ENCODE results near the gene ARHGAP44.

Gene ARHGAP44

GRCh38 chr17:13025258-13025627 lies 235.9 kb downstream of the ARHGAP44 start:
- Histone ChIP-seq H3K4me3 (no peak overlapping the region), H3K27me3 (ENCODE audit: low read depth) (no peaks in the 10 kb centered on the region), H3K9me3 (no peaks in the 10 kb centered on the region), H3K4me1 (peaks cover 7% of the 10 kb centered on the region; the same call in 1 of the 2 replicates), H3K36me3 (replicated peaks) (no peaks in the 10 kb centered on the region)
- DNase-seq (ENCODE audit: low spot score in 2 of 2), result no peak
- in situ Hi-C loops (cut with MboI; ENCODE audit: low sequenced_read_pairs), result no loop called here

GRCh38 chr17:13025687-13026086 lies 236.4 kb downstream of the ARHGAP44 start:
- Histone ChIP-seq H3K4me1 (peaks cover 7% of the 10 kb centered on the region; the same call in 1 of the 2 replicates), H3K9me3 (no peaks in the 10 kb centered on the region), H3K4me3 (no peak overlapping the region), H3K27me3 (ENCODE audit: low read depth) (no peaks in the 10 kb centered on the region), H3K36me3 (replicated peaks) (no peaks in the 10 kb centered on the region)
- in situ Hi-C loops (cut with MboI; ENCODE audit: low sequenced_read_pairs), result no loop called here
- no peak for DNase-seq (ENCODE audit: low spot score in 2 of 2)

- DNase-seq (ENCODE audit: low spot score in 2 of 2), result no peak
These were observed 237.9 kb downstream of the ARHGAP44 start for GRCh38 chr17:13027246-13027645.

GRCh38 chr17:13029340-13029739 lies 240.0 kb downstream of the ARHGAP44 start:
- Histone ChIP-seq H3K4me3 (no peak overlapping the region), H3K9me3 (no peaks in the 10 kb centered on the region), H3K27me3 (ENCODE audit: low read depth) (no peaks in the 10 kb centered on the region), H3K4me1 (peaks cover 3% of the 10 kb centered on the region; the same call in 1 of the 2 replicates), H3K36me3 (replicated peaks) (no peaks in the 10 kb centered on the region)
- DNase-seq (ENCODE audit: low spot score in 2 of 2), result peak in 1 of 2 experiments; percentile 20
- in situ Hi-C loops (cut with MboI; ENCODE audit: low sequenced_read_pairs), result no loop called here

More at GRCh38 chr17:13027246-13027645, 237.9 kb downstream of the ARHGAP44 start:
- Histone ChIP-seq H3K4me1 (peaks cover 7% of the 10 kb centered on the region; the same call in 1 of the 2 replicates), H3K4me3 (no peak overlapping the region), H3K36me3 (replicated peaks) (no peaks in the 10 kb centered on the region), H3K9me3 (no peaks in the 10 kb centered on the region), H3K27me3 (ENCODE audit: low read depth) (no peaks in the 10 kb centered on the region)
- in situ Hi-C loops (cut with MboI; ENCODE audit: low sequenced_read_pairs), result no loop called here

- in situ Hi-C loops (cut with MboI; ENCODE audit: low sequenced_read_pairs), result no loop called here
- no peaks in the 10 kb centered on the region for H3K36me3 ChIP-seq (replicated peaks)
- DNase-seq (ENCODE audit: low spot score in 2 of 2), result no peak
These were observed 240.8 kb downstream of the ARHGAP44 start for GRCh38 chr17:13030056-13030455.

GRCh38 chr17:13030459-13031300 lies 241.4 kb downstream of the ARHGAP44 start:
- no peak overlapping the region for H3K4me3 ChIP-seq
- H3K36me3 ChIP-seq (replicated peaks), result no peaks in the 10 kb centered on the region
- no peaks in the 10 kb centered on the region for H3K27me3 ChIP-seq (ENCODE audit: low read depth)
- no peaks in the 10 kb centered on the region for H3K4me1 ChIP-seq
- no peaks in the 10 kb centered on the region for H3K9me3 ChIP-seq
- peak; percentile 36 to 53 for DNase-seq (ENCODE audit: low spot score in 2 of 2)
- in situ Hi-C loops (cut with MboI; ENCODE audit: low sequenced_read_pairs), result no loop called here

More at GRCh38 chr17:13030056-13030455, 240.8 kb downstream of the ARHGAP44 start:
- no peak overlapping the region for H3K4me3 ChIP-seq
- H3K9me3 ChIP-seq, result no peaks in the 10 kb centered on the region
- no peaks in the 10 kb centered on the region for H3K27me3 ChIP-seq (ENCODE audit: low read depth)
- H3K4me1 ChIP-seq, result no peaks in the 10 kb centered on the region

- H3K27me3 ChIP-seq (ENCODE audit: low read depth), result no peaks in the 10 kb centered on the region
- H3K9me3 ChIP-seq, result no peaks in the 10 kb centered on the region
- in situ Hi-C loops (cut with MboI; ENCODE audit: low sequenced_read_pairs), result no loop called here
- H3K4me3 ChIP-seq, result no peak overlapping the region
- peak; percentile 52 to 64 for DNase-seq (ENCODE audit: low spot score in 2 of 2)
- no peaks in the 10 kb centered on the region for H3K36me3 ChIP-seq (replicated peaks)
- no peaks in the 10 kb centered on the region for H3K4me1 ChIP-seq
These were observed 242.5 kb downstream of the ARHGAP44 start for GRCh38 chr17:13031718-13032350.

GRCh38 chr17:13035420-13035819 lies 246.1 kb downstream of the ARHGAP44 start:
- no peaks in the 10 kb centered on the region for H3K36me3 ChIP-seq (replicated peaks)
- no peaks in the 10 kb centered on the region for H3K4me1 ChIP-seq
- no peaks in the 10 kb centered on the region for H3K27me3 ChIP-seq (ENCODE audit: low read depth)
- no peaks in the 10 kb centered on the region for H3K9me3 ChIP-seq
- in situ Hi-C loops (cut with MboI; ENCODE audit: low sequenced_read_pairs), result no loop called here
- H3K4me3 ChIP-seq, result no peak overlapping the region
- DNase-seq (ENCODE audit: low spot score in 2 of 2), result no peak

GRCh38 chr17:13036751-13037150 lies 247.5 kb downstream of the ARHGAP44 start:
- DNase-seq (ENCODE audit: low spot score in 2 of 2), result no peak
- Histone ChIP-seq H3K36me3 (replicated peaks) (no peaks in the 10 kb centered on the region), H3K9me3 (no peaks in the 10 kb centered on the region), H3K4me1 (no peaks in the 10 kb centered on the region), H3K4me3 (no peak overlapping the region), H3K27me3 (ENCODE audit: low read depth) (no peaks in the 10 kb centered on the region)
- in situ Hi-C loops (cut with MboI; ENCODE audit: low sequenced_read_pairs), result no loop called here

GRCh38 chr17:13038931-13039665 lies 249.8 kb downstream of the ARHGAP44 start:
- no peak for DNase-seq (ENCODE audit: low spot score in 2 of 2)
- no peaks in the 10 kb centered on the region for H3K36me3 ChIP-seq (replicated peaks)

More at GRCh38 chr17:13038931-13039665, 249.8 kb downstream of the ARHGAP44 start:
- H3K4me1 ChIP-seq, result no peaks in the 10 kb centered on the region
- no peak overlapping the region for H3K4me3 ChIP-seq
- H3K27me3 ChIP-seq (ENCODE audit: low read depth), result no peaks in the 10 kb centered on the region
- in situ Hi-C loops (cut with MboI; ENCODE audit: low sequenced_read_pairs), result no loop called here
- H3K9me3 ChIP-seq, result no peaks in the 10 kb centered on the region

Data from HAP-1 (cell line).